ENCODE results near the gene NLRC5.

GRCh38 chr16:56988161-56988947 is 1.0 kb upstream of the NLRC5 start:
- TF ChIP-seq POLR2A (IDR thresholded peaks at IDR 0.05): no peak
- TF ChIP-seq, protein P1, sequence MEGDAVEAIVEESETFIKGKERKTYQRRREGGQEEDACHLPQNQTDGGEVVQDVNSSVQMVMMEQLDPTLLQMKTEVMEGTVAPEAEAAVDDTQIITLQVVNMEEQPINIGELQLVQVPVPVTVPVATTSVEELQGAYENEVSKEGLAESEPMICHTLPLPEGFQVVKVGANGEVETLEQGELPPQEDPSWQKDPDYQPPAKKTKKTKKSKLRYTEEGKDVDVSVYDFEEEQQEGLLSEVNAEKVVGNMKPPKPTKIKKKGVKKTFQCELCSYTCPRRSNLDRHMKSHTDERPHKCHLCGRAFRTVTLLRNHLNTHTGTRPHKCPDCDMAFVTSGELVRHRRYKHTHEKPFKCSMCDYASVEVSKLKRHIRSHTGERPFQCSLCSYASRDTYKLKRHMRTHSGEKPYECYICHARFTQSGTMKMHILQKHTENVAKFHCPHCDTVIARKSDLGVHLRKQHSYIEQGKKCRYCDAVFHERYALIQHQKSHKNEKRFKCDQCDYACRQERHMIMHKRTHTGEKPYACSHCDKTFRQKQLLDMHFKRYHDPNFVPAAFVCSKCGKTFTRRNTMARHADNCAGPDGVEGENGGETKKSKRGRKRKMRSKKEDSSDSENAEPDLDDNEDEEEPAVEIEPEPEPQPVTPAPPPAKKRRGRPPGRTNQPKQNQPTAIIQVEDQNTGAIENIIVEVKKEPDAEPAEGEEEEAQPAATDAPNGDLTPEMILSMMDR (IDR thresholded peaks at IDR 0.05): no peak
- TF ChIP-seq POLR2AphosphoS5 (IDR thresholded peaks at IDR 0.05): no peak
